Body of pancreas (tissue), 4 donors: ENCODE measurements around the gene MB21D2. TPM values are rescaled to one million over a fixed set of nuclear protein-coding genes. Genes with fewer than 3 reads are reported as not detected.
"Not testable (repeated sequence)": the region's sequence is repeated elsewhere in the genome, so short reads cannot be mapped to it uniquely, and the experiment has no call there.

ENCODE experiments used
- ATAC-seq: fragments of 150-250 bp; one replicate; pipeline ENCODE4 v1.9.1; 2016
- DNase-seq, 4 donors: peaks; one replicate each; pipeline ENCODE4 v3.0.0-alpha.2; 2019
- H3K27ac ChIP-seq, 4 donors: fragments of 200-600 bp; sonication (generic); 1 replicate in 3 of 4; 2 replicates in 1 of 4; pipeline versions ENCODE4 v1.5.1 to v1.6.1; 2016 to 2019; ENCODE audit warnings: mild to moderate bottlenecking in 1 of 4, mixed read lengths in 1 of 4, moderate library complexity in 1 of 4
- H3K27me3 ChIP-seq, 2 donors: fragments of 200-600 bp; sonication (generic); one replicate each; pipeline ENCODE4 v1.6.0; 2016; ENCODE audit warnings: mild to moderate bottlenecking in 1 of 2
- H3K36me3 ChIP-seq, 2 donors: fragments of 200-600 bp; sonication (generic); replicated peaks in 1 of 2; 2 replicates each; pipeline ENCODE4 v1.5.1; 2016; ENCODE audit warnings: low read depth in 2 of 2; ENCODE audit not compliant: insufficient read depth in 1 of 2
- H3K4me1 ChIP-seq: fragments of 200-600 bp; sonication (generic); one replicate; pipeline ENCODE4 v1.6.0; 2016
- H3K4me3 ChIP-seq, 2 donors: fragments of 200-600 bp; sonication (generic); 1 replicate in 1 of 2; 2 replicates in 1 of 2; pipeline ENCODE4 v1.5.1; 2016 to 2019
- H3K9me3 ChIP-seq, 3 donors: fragments of 200-600 bp; sonication (generic); 1 replicate in 2 of 3; 2 replicates in 1 of 3; pipeline ENCODE4 v1.5.1; 2016
- CTCF ChIP-seq, 7 experiments: fragments of 450-650 bp in 4 of 7; fragments of 200-600 bp in 3 of 7; sonication (generic) in 3 of 7; IDR thresholded peaks; one replicate each; pipeline ENCODE4 v1.5.1; 2016 to 2019; ENCODE audit warnings: antibody characterized with exemption in 7 of 7
- POLR2A ChIP-seq, 3 donors: fragments of 450-650 bp; IDR thresholded peaks; one replicate each; pipeline ENCODE4 v1.6.1; 2016; ENCODE audit warnings: antibody characterized with exemption in 3 of 3, mild to moderate bottlenecking in 2 of 3
- WGBS, 2 donors: methylation state at CpG; one replicate each; pipeline ENCODE4 v1.1.5; 2017; 5-methylcytosine and 5-hydroxymethylcytosine counted together
- intact Hi-C: fragments of 100-400 bp; cut with DNase I; formaldehyde crosslinking; loops from one replicate; pipeline ENCODE4 v1.15.1; 2023
- total RNA-seq, 2 donors: library from RNA; depleted of rRNA; stranded (reverse); fragments of >200 nt; gene quantifications; one replicate each; pipeline ENCODE4 v1.1.0, GENCODE V29; 2016

The MB21D2 gene
- total RNA-seq, 2 donors from 2014 or later = 0.66 to 1.8 TPM

GRCh38 chr3:192794216-192794615 is 123.4 kb downstream of the MB21D2 start:
- no peak for TF ChIP-seq CTCF (IDR thresholded peaks at IDR 0.05)
- no peak for TF ChIP-seq POLR2A (IDR thresholded peaks at IDR 0.05)
- Histone ChIP-seq H3K27me3 (no peaks in the 10 kb centered on the region), H3K4me3 (no peak overlapping the region), H3K36me3 (no peaks in the 10 kb centered on the region), H3K27ac (no peak overlapping the region), H3K4me1 (no peaks in the 10 kb centered on the region), H3K9me3 (no peaks in the 10 kb centered on the region)
- 81 to 83% methylated on average over 3 of the region's 3 CpGs for WGBS, 2 donors
- intact Hi-C loops = no loop called here
- no peak for DNase-seq
- no peak for ATAC-seq

- 90 to 93% methylated on average over 10 to 23 of the region's 57 CpGs for WGBS, 2 donors
- H3K36me3 ChIP-seq, H3K4me1 ChIP-seq, intact Hi-C loops, H3K4me3 ChIP-seq, ATAC-seq, DNase-seq, H3K27ac ChIP-seq, H3K27me3 ChIP-seq, H3K9me3 ChIP-seq: not testable (repeated sequence)
These were observed 128.7 kb downstream of the MB21D2 start for GRCh38 chr3:192788816-192789515.

- TF ChIP-seq POLR2A (IDR thresholded peaks at IDR 0.05) = no peak
- no peak for TF ChIP-seq CTCF (IDR thresholded peaks at IDR 0.05)
- Histone ChIP-seq H3K27me3 (peaks cover 0 to 3% of the 10 kb centered on the region in 2 donors), H3K4me3 (no peak overlapping the region), H3K9me3 (peaks cover 0 to 5% (median 0%) of the 10 kb centered on the region in 3 donors), H3K36me3 (no peaks in the 10 kb centered on the region), H3K27ac (no peak overlapping the region), H3K4me1 (no peaks in the 10 kb centered on the region)
- 70 to 80% methylated on average over 3 of the region's 3 CpGs for WGBS, 2 donors
- ATAC-seq (no peak), DNase-seq (no peak)
- intact Hi-C loops = no loop called here
These were observed 139.1 kb downstream of the MB21D2 start for GRCh38 chr3:192778508-192778907.

- DNase-seq, H3K4me1 ChIP-seq, H3K36me3 ChIP-seq, H3K27ac ChIP-seq, H3K9me3 ChIP-seq, intact Hi-C loops, H3K4me3 ChIP-seq, H3K27me3 ChIP-seq, ATAC-seq: not testable (repeated sequence)
- 56 to 67% methylated on average over 4 of the region's 4 CpGs for WGBS, 2 donors
These were observed 143.3 kb downstream of the MB21D2 start for GRCh38 chr3:192774341-192774740.

GRCh38 chr3:192772240-192772894 is 145.3 kb downstream of the MB21D2 start:
- peaks cover 0 to 5% (median 0%) of the 10 kb centered on the region in 3 donors for H3K9me3 ChIP-seq
- peak in 2 of 4 donors; percentile 5 to 25 for DNase-seq
- ATAC-seq = no peak
- H3K27me3 ChIP-seq = peaks cover 0 to 3% of the 10 kb centered on the region in 2 donors
- no peaks in the 10 kb centered on the region for H3K36me3 ChIP-seq
- no peak overlapping the region for H3K4me3 ChIP-seq
- no peaks in the 10 kb centered on the region for H3K4me1 ChIP-seq
- TF ChIP-seq POLR2A (IDR thresholded peaks at IDR 0.05) (no peak), CTCF (IDR thresholded peaks at IDR 0.05) (peak in 3 of 7 experiments; percentile 7 to 27 (median 14))
- WGBS, 2 donors = 29 to 43% methylated on average over 5 of the region's 5 CpGs
- intact Hi-C loops = no loop called here
- no peak overlapping the region for H3K27ac ChIP-seq
